Kidney (tissue), 14 donors: ENCODE data around the gene FADS2. TPM values are rescaled to one million over a fixed set of nuclear protein-coding genes. Genes with fewer than 3 reads are reported as not detected.

Experiments
- DNase-seq, 5 donors: peaks; one replicate each; pipeline ENCODE4 v3.0.0-alpha.2; 2013 to 2020
- FAIRE-seq: peaks from 2 replicates; lab custom pipeline; 2012; peaks lifted over from hg19 to GRCh38; lab: Jason Lieb, UNC
- H3K27ac ChIP-seq, 2 donors: one replicate each; pipeline ENCODE4 v1.7.0; 2013; ENCODE audit warnings: low read depth in 2 of 2, low read length in 2 of 2, inconsistent platforms in 1 of 2
- H3K27me3 ChIP-seq: one replicate; pipeline ENCODE4 v1.7.1; 2013; ENCODE audit warnings: low read length, inconsistent platforms; ENCODE audit not compliant: control insufficient read depth, insufficient read depth
- H3K36me3 ChIP-seq, 3 donors: one replicate each; pipeline versions ENCODE4 v1.7.0 to v1.7.1; 2013; ENCODE audit warnings: low read length in 3 of 3, control low read depth in 1 of 3, inconsistent platforms in 1 of 3; ENCODE audit not compliant: insufficient read depth in 3 of 3, control insufficient read depth in 2 of 3
- H3K4me1 ChIP-seq, 3 donors: one replicate each; pipeline versions ENCODE4 v1.7.0 to v1.7.1; 2013; ENCODE audit warnings: low read length in 3 of 3, inconsistent platforms in 1 of 3, low read depth in 1 of 3; ENCODE audit not compliant: control insufficient read depth in 2 of 3, insufficient read depth in 2 of 3
- H3K4me3 ChIP-seq, 3 donors: one replicate each; pipeline versions ENCODE4 v1.7.0 to v1.8.1; 2013; ENCODE audit warnings: low read length in 3 of 3, control low read depth in 1 of 3, inconsistent platforms in 1 of 3
- H3K9ac ChIP-seq, 3 donors: one replicate each; pipeline versions ENCODE4 v1.7.0 to v1.7.1; 2013; ENCODE audit warnings: low read length in 3 of 3, control low read depth in 1 of 3, inconsistent platforms in 1 of 3
- H3K9me3 ChIP-seq, 3 donors: one replicate each; pipeline versions ENCODE4 v1.7.0 to v1.7.1; 2013; ENCODE audit warnings: low read length in 3 of 3, control low read depth in 1 of 3, inconsistent platforms in 1 of 3; ENCODE audit not compliant: control insufficient read depth in 2 of 3, insufficient read depth in 1 of 3
- intact Hi-C: fragments of 100-400 bp; cut with DNase I; formaldehyde crosslinking; loops from one replicate; pipeline ENCODE4 v1.11.1; 2022
- polyA plus RNA-seq: library from polyadenylated mRNA; stranded (reverse); fragments of 350-450 nt; fragmentation: Illumina TruSeq; extraction: RNeasy Lipid Tissue Mini Kit (QIAGEN cat#74804); gene quantifications from one replicate; pipeline ENCODE4 v1.2.3, GENCODE V29; 2014; ENCODE audit warnings: low read depth, low replicate concordance; ENCODE audit not compliant: insufficient read depth
- total RNA-seq: library from RNA; stranded (reverse); fragmentation: NEBNext Ultra II Directional; extraction: Animal tissue kit (Norgen Biotek cat#: 25700); gene quantifications from one replicate; pipeline ENCODE4 v1.2.1, GENCODE V29; 2021
- TF ChIP-seq, protein P1 (sequence below): IDR thresholded peaks from 3 replicates; pipeline ENCODE4 v1.5.1; 2012; ENCODE audit warnings: mild to moderate bottlenecking, moderate library complexity, borderline replicate concordance; ENCODE audit not compliant: insufficient read depth; ENCODE audit errors: extremely low read depth
- donor health status: control.
- donor health status: control.
- donor health status: control.
- donor health status: control.
- donor health status: control.
- donor health status: DM: yes; HTN: yes; CAD: no.
- donor health status: Normal renal cell carcinoma (clear cell type).

The FADS2 gene
- total and polyA plus RNA-seq, 2 donors from 2014 or later, result 9.8 to 49.2 TPM

- H3K36me3 ChIP-seq, result peaks cover 0 to 5% (median 0%) of the 10 kb centered on the region in 3 donors
- no peak for DNase-seq
- intact Hi-C loops, result no loop called here
- H3K9ac ChIP-seq, result no peak overlapping the region
- H3K9me3 ChIP-seq, result no peaks in the 10 kb centered on the region
- no peaks in the 10 kb centered on the region for H3K4me1 ChIP-seq
- TF ChIP-seq, protein P1, sequence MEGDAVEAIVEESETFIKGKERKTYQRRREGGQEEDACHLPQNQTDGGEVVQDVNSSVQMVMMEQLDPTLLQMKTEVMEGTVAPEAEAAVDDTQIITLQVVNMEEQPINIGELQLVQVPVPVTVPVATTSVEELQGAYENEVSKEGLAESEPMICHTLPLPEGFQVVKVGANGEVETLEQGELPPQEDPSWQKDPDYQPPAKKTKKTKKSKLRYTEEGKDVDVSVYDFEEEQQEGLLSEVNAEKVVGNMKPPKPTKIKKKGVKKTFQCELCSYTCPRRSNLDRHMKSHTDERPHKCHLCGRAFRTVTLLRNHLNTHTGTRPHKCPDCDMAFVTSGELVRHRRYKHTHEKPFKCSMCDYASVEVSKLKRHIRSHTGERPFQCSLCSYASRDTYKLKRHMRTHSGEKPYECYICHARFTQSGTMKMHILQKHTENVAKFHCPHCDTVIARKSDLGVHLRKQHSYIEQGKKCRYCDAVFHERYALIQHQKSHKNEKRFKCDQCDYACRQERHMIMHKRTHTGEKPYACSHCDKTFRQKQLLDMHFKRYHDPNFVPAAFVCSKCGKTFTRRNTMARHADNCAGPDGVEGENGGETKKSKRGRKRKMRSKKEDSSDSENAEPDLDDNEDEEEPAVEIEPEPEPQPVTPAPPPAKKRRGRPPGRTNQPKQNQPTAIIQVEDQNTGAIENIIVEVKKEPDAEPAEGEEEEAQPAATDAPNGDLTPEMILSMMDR, result no peak
- no peak for FAIRE-seq
- H3K4me3 ChIP-seq, result no peak overlapping the region
- no peaks in the 10 kb centered on the region for H3K27me3 ChIP-seq
- H3K27ac ChIP-seq, result no peak overlapping the region
Observed at GRCh38 chr11:61803889-61804647, 24.0 kb upstream of the FADS2 start.

DNA sequence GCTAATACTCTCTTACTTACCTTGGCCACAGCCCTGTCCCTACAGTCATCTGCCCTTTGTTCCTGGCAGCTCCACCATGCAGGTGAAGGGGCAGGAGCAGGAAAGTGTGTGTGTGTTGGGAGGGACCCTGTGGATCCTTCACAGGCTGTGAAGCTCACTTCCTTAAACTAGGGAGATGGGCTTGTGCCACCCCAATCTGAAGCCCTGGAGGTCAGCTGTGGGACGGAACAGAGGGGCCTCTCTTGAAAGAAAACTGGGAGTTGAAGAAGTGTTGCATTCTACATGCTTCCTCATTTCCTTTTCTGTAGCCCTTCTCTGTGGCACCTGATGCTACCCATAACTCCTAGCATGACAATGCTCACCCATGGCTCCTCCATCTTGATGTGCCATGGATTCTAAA lies 23.0 kb upstream of the FADS2 start:
- Histone ChIP-seq H3K4me1 (no peaks in the 10 kb centered on the region), H3K27me3 (no peaks in the 10 kb centered on the region), H3K27ac (no peak overlapping the region), H3K36me3 (peaks cover 0 to 5% (median 0%) of the 10 kb centered on the region in 3 donors), H3K9ac (no peak overlapping the region), H3K9me3 (no peaks in the 10 kb centered on the region), H3K4me3 (no peak overlapping the region)
- intact Hi-C loops, result no loop called here
- FAIRE-seq, result no peak
- no peak for DNase-seq
- TF ChIP-seq, protein P1, result no peak

DNA sequence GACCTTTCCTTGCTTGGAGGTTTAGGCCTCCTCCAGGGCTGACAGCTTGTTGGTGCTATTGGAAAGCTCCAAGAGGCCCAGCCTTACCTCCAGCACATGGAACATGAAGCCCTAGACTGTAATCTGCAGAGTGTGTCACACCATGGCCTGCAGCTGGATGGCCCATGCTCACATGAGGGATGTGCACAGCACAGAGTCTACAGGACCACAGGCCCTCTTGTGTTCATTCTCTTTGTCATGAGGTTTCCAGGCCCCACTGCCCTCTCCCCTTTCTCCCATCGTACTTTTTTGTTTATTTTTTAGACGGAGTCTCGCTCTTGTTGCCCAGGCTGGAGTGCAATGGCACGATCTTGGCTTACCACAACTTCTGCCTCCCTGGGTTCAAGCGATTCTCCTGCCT lies 21.3 kb upstream of the FADS2 start:
- TF ChIP-seq, protein P1, result no peak
- Histone ChIP-seq H3K9ac (no peak overlapping the region), H3K4me3 (no peak overlapping the region), H3K9me3 (no peaks in the 10 kb centered on the region), H3K4me1 (no peaks in the 10 kb centered on the region), H3K27ac (no peak overlapping the region), H3K36me3 (peaks cover 0 to 5% (median 1%) of the 10 kb centered on the region in 3 donors), H3K27me3 (no peaks in the 10 kb centered on the region)
- intact Hi-C loops, result no loop called here
- DNase-seq (no peak), FAIRE-seq (no peak)
